GM12878 (cell line): ENCODE measurements around the gene DCST1. TPM values are rescaled to one million over a fixed set of nuclear protein-coding genes. Genes with fewer than 3 reads are reported as not detected.
A peak's percentile ranks its signal among the peaks of the same experiment; 100 is the strongest.

Experiments used
- ATAC-seq: fragments of 200-7000 bp; cut with Tn5 transposase; 3 replicates; pipeline ENCODE4 v1.9.1; 2020; ENCODE audit warnings: mild to moderate bottlenecking, moderate library complexity
- BruUV-seq: library from RNA; stranded (reverse); fragments of 400-500 nt; replicated peaks from 2 replicates; lab custom pipeline; 2021; lab: Mats Ljungman, UMichigan
- CTCF ChIA-PET: fragments of 300-600 bp; sonication (Branson Sonifier 250); formaldehyde crosslinking; extraction: SDS; loops from one replicate; lab custom pipeline; 2021; ENCODE audit warnings: inconsistent platforms; lab: Yijun Ruan, JAX
- POLR2A ChIA-PET: fragments of 350-600 bp; formaldehyde crosslinking; extraction: SDS; loops from one replicate; lab custom pipeline; 2021; ENCODE audit warnings: inconsistent platforms; lab: Charles Lee
- RAD21 ChIA-PET: fragments of 300-600 bp; sonication (Branson Sonifier 250); formaldehyde crosslinking; loops from one replicate; lab custom pipeline; 2023; ENCODE audit warnings: antibody characterized with exemption; ENCODE audit not compliant: unreplicated experiment; lab: Charles Lee
- SMC1A ChIA-PET: fragments of 300-600 bp; sonication (Branson Sonifier 250); formaldehyde crosslinking; loops from one replicate; lab custom pipeline; 2023; ENCODE audit not compliant: unreplicated experiment, uncharacterized antibody; lab: Charles Lee
- DNase-seq: peaks from one replicate; pipeline ENCODE4 v3.0.0-alpha.2; 2011; ENCODE audit warnings: low read depth, low spot score
- FAIRE-seq: peaks from 3 replicates; lab custom pipeline; 2011; peaks lifted over from hg19 to GRCh38; lab: Jason Lieb, UNC
- H2AFZ ChIP-seq: 2 replicates; pipeline ENCODE4 v1.6.0; 2011; ENCODE audit warnings: low read depth, low read length, control low read depth; ENCODE audit not compliant: control insufficient read depth
- H3K27ac ChIP-seq: 2 replicates; pipeline ENCODE4 v1.5.1; 2011; ENCODE audit warnings: control low read depth; ENCODE audit not compliant: control insufficient read depth, insufficient read depth
- H3K27me3 ChIP-seq, 2 experiments: replicated peaks in 1 of 2; 2 replicates each; pipeline versions ENCODE4 v1.6.0 to v1.6.1; 2011; ENCODE audit warnings: low read length in 1 of 2; ENCODE audit not compliant: control insufficient read depth in 2 of 2, insufficient read depth in 2 of 2
- H3K36me3 ChIP-seq, 2 experiments: 2 replicates each; pipeline ENCODE4 v1.5.1; 2011; ENCODE audit warnings: low read length in 1 of 2; ENCODE audit not compliant: control insufficient read depth in 2 of 2, insufficient read depth in 2 of 2
- H3K4me1 ChIP-seq: 2 replicates; pipeline ENCODE4 v1.6.1; 2011; ENCODE audit warnings: mild to moderate bottlenecking, low read length, moderate library complexity, mixed read lengths; ENCODE audit not compliant: control insufficient read depth, insufficient read depth
- H3K4me2 ChIP-seq: 2 replicates; pipeline ENCODE4 v1.6.0; 2011; ENCODE audit warnings: control low read depth; ENCODE audit not compliant: control insufficient read depth, insufficient read depth
- H3K4me3 ChIP-seq: fragments of 200-600 bp; sonication (generic); 2 replicates; pipeline ENCODE4 v1.5.1; 2016
- H3K79me2 ChIP-seq: 2 replicates; pipeline ENCODE4 v1.6.0; 2011; ENCODE audit warnings: low read length; ENCODE audit not compliant: control insufficient read depth, insufficient read depth
- H3K9ac ChIP-seq: 2 replicates; pipeline ENCODE4 v1.8.0; 2011; ENCODE audit warnings: low read length, control low read depth, mixed read lengths; ENCODE audit not compliant: control insufficient read depth, insufficient read depth
- H3K9me3 ChIP-seq: replicated peaks from 3 replicates; pipeline ENCODE4 v1.5.1; 2011; ENCODE audit warnings: mild to moderate bottlenecking, low read length; ENCODE audit not compliant: control insufficient read depth, insufficient read depth
- H4K20me1 ChIP-seq: 2 replicates; pipeline ENCODE4 v1.6.0; 2011; ENCODE audit not compliant: control insufficient read depth, insufficient read depth
- ATF2 ChIP-seq: IDR thresholded peaks from 2 replicates; pipeline ENCODE4 v1.6.1; 2012; ENCODE audit warnings: low read length, inconsistent platforms
- BHLHE40 ChIP-seq, 2 experiments: fragments of 450-650 bp in 1 of 2; IDR thresholded peaks; 2 replicates each; pipeline ENCODE4 v1.6.1; 2011 to 2017; ENCODE audit warnings: low read depth in 2 of 2, borderline replicate concordance in 1 of 2, improper control_type of control experiment in 1 of 2, low read length in 1 of 2, mild to moderate bottlenecking in 1 of 2
- CTCF ChIP-seq, 3 experiments: IDR thresholded peaks in 2 of 3; conservative IDR thresholded peaks in 1 of 3; 2 replicates each; pipeline ENCODE4 v1.5.1; 2011; ENCODE audit warnings: low read depth in 3 of 3, low read length in 3 of 3, mild to moderate bottlenecking in 3 of 3, control low read depth in 2 of 3, moderate library complexity in 2 of 3, inconsistent platforms in 1 of 3, mixed read lengths in 1 of 3; ENCODE audit not compliant: control insufficient read depth in 2 of 3, insufficient read depth in 1 of 3; ENCODE audit errors: extremely low read depth in 1 of 3
- HDGF ChIP-seq: fragments of 450-650 bp; IDR thresholded peaks from 2 replicates; pipeline ENCODE4 v1.6.1; 2016; ENCODE audit warnings: antibody characterized with exemption
- KDM1A ChIP-seq: fragments of 200-600 bp; sonication (generic); IDR thresholded peaks from 2 replicates; pipeline ENCODE4 v1.6.1; 2016; ENCODE audit warnings: borderline replicate concordance
- MEF2B ChIP-seq: fragments of 450-650 bp; IDR thresholded peaks from 2 replicates; pipeline ENCODE4 v1.6.1; 2018; ENCODE audit warnings: mild to moderate bottlenecking, moderate library complexity; ENCODE audit not compliant: partially characterized antibody, poor library complexity, severe bottlenecking
- MXI1 ChIP-seq: fragments of 150-350 bp; IDR thresholded peaks from 2 replicates; pipeline ENCODE4 v1.6.1; 2011; ENCODE audit warnings: low read depth, mild to moderate bottlenecking, inconsistent platforms, low read length, improper control_type of control experiment
- NFXL1 ChIP-seq: fragments of 450-650 bp; IDR thresholded peaks from 2 replicates; pipeline ENCODE4 v1.6.1; 2017; ENCODE audit warnings: antibody characterized with exemption, mild to moderate bottlenecking, borderline replicate concordance
- RAD21 ChIP-seq: IDR thresholded peaks from 2 replicates; pipeline ENCODE4 v1.6.1; 2011; ENCODE audit warnings: mild to moderate bottlenecking, low read depth, low read length, moderate library complexity; ENCODE audit not compliant: insufficient read depth
- RELA ChIP-seq: fragments of 450-650 bp; IDR thresholded peaks from 2 replicates; pipeline ENCODE4 v1.8.0; 2014; ENCODE audit warnings: borderline replicate concordance; ENCODE audit not compliant: partially characterized antibody
- RFX5 ChIP-seq: IDR thresholded peaks from 2 replicates; pipeline ENCODE4 v1.6.1; 2011; ENCODE audit warnings: low read depth, low read length, improper control_type of control experiment
- RUNX3 ChIP-seq: IDR thresholded peaks from 2 replicates; pipeline ENCODE4 v1.6.1; 2012; ENCODE audit warnings: low read length, inconsistent platforms
- SMC3 ChIP-seq: IDR thresholded peaks from 2 replicates; pipeline ENCODE4 v1.6.1; 2011; ENCODE audit warnings: low read length, improper control_type of control experiment, borderline replicate concordance
- SP1 ChIP-seq: IDR thresholded peaks from one replicate; pipeline ENCODE4 v1.6.1; 2011; ENCODE audit warnings: low read depth, low read length
- STAT3 ChIP-seq: IDR thresholded peaks from 2 replicates; pipeline ENCODE4 v1.6.1; 2011; ENCODE audit warnings: low read depth, low read length, improper control_type of control experiment
- TCF3 ChIP-seq: IDR thresholded peaks from 2 replicates; pipeline ENCODE4 v1.6.1; 2012; ENCODE audit warnings: low read depth, mild to moderate bottlenecking, low read length, borderline replicate concordance; ENCODE audit not compliant: insufficient read depth
- YY1 ChIP-seq: IDR thresholded peaks from 2 replicates; pipeline ENCODE4 v1.6.1; 2011; ENCODE audit warnings: low read depth, mild to moderate bottlenecking, low read length
- WGBS: methylation state at CpG from one replicate; pipeline ENCODE4 v1.1.6; 2016; ENCODE audit warnings: low lambda C conversion rate; ENCODE audit not compliant: insufficient replicate concordance, insufficient coverage; ENCODE audit errors: missing lambda C conversion rate; 5-methylcytosine and 5-hydroxymethylcytosine counted together
- in situ Hi-C: fragments of 300-500 bp; cut with MboI; formaldehyde crosslinking; loops from 9 replicates; pipeline ENCODE4 v1.14.3; 2018; ENCODE audit warnings: mixed read lengths
- intact Hi-C: fragments of 100-400 bp; cut with micrococcal nuclease; formaldehyde crosslinking; loops from one replicate; pipeline ENCODE4 v1.14.2; 2022; ENCODE audit not compliant: unreplicated experiment
- polyA plus RNA-seq, 11 experiments: library from polyadenylated mRNA; depleted of rRNA in 4 of 11; unstranded in 6 of 11; stranded (reverse) in 5 of 11; fragments of >200 nt; fragmentation: Nextera tagmentation in 4 of 11; fragmentation: Illumina TruSeq in 1 of 11; extraction: Ambion mirVana in 4 of 11; extraction: Trizol in 1 of 11; gene quantifications; 1 replicate in 1 of 11; 2 replicates in 10 of 11; pipeline versions ENCODE4 v1.2.1 to v1.2.3, GENCODE V29; 2011 to 2016; ENCODE audit warnings: inconsistent platforms in 2 of 11, missing spikeins in 2 of 11, low read depth in 1 of 11
- total RNA-seq, 4 experiments: library from RNA; depleted of rRNA in 3 of 4; stranded (reverse); fragments of >200 nt in 3 of 4; fragmentation: Illumina TruSeq in 1 of 4; extraction: Trizol in 1 of 4; gene quantifications; 2 replicates each; pipeline versions ENCODE4 v1.2.1 to v1.2.3, GENCODE V29; 2013 to 2021

Gene DCST1
- total and polyA plus RNA-seq, 10 of the 15 experiments (the other 5 are each of a cell fraction or from before 2014, with no cell fraction given), result not detected

- TF ChIP-seq ATF2, result no peak
Measured at GRCh38 chr1:155085504-155086127, 52.0 kb downstream of the DCST1 start (continued).

GRCh38 chr1:155086128-155086741 is 52.6 kb downstream of the DCST1 start:
- intact Hi-C loops, result loop anchor here (10.0 kb wide), 1 partner anchor 601 kb away; no protein-coding TSS in a partner anchor

More at GRCh38 chr1:155086128-155086741, 52.6 kb downstream of the DCST1 start:
- 5% methylated on average over 21 of the region's 24 CpGs for WGBS
- no peaks in the 10 kb centered on the region for H3K79me2 ChIP-seq
- in situ Hi-C loops, result no loop called here
- no peak overlapping the region for H3K4me3 ChIP-seq
- peaks cover 12 to 14% of the 10 kb centered on the region in 2 experiments for H3K27me3 ChIP-seq
- FAIRE-seq (peak; percentile 68), DNase-seq (no peak), ATAC-seq (peak; percentile 61)
- ChIA-PET RAD21 (interaction anchor here (0.6 to 3.0 kb wide), 7 partner anchors 22 to 791 kb away, joined by 3 to 63 read pairs (median 16); partner anchors contain the start of genes ADAM15, EFNA4 and KRTCAP2), CTCF (interaction anchor here (0.6 to 5.5 kb wide), 23 partner anchors 9 to 605 kb away, joined by 3 to 195 read pairs (median 5); partner anchors contain the start of genes ADAM15, EFNA4, KRTCAP2 and SHC1), SMC1A (interaction anchor here (0.8 to 2.9 kb wide), 6 partner anchors 21 to 86 kb away, joined by 3 to 17 read pairs (median 4); no protein-coding TSS in a partner anchor), POLR2A (interaction anchor here (1.3 to 2.0 kb wide), 4 partner anchors 22 to 86 kb away, joined by 4 to 12 read pairs (median 8); partner anchors contain the start of genes EFNA4, KRTCAP2 and SLC50A1)
- peaks cover 24% of the 10 kb centered on the region for H3K4me1 ChIP-seq
- TF ChIP-seq SP1, result peak; percentile 29
- peak; percentile 27 for TF ChIP-seq RELA
- TF ChIP-seq TCF3, result no peak
- TF ChIP-seq KDM1A, result no peak
- TF ChIP-seq YY1, result peak; percentile 56; the same call in 1 of the 2 replicates
- TF ChIP-seq RAD21, result 0 out of 2 replicates have a peak, but pooled peaks have one; percentile 12
- peak; percentile 31 for TF ChIP-seq SMC3
- TF ChIP-seq MEF2B, result peak; percentile 52
- peak; percentile 80 for TF ChIP-seq RUNX3
- 0 out of 2 replicates have a peak, but pooled peaks have one; percentile 60 for TF ChIP-seq HDGF
- peak; percentile 92 to 99 (median 98) for TF ChIP-seq CTCF (IDR thresholded peaks at IDR 0.05 in 2 of 3, conservative IDR thresholded peaks at IDR 0.05 in 1 of 3; ENCODE audit: control insufficient read depth in 2 of 3, extremely low read depth in 1 of 3, insufficient read depth in 1 of 3, low read depth in 3 of 3, low read length in 3 of 3)
- peak; percentile 41 to 58; a peak in 2 of 4 replicates for TF ChIP-seq BHLHE40 (IDR thresholded peaks at IDR 0.05; ENCODE audit: borderline replicate concordance in 1 of 2, low read depth in 2 of 2, low read length in 1 of 2)
- TF ChIP-seq MXI1, result peak; percentile 44; the same call in 1 of the 2 replicates
- TF ChIP-seq RFX5, result no peak
- no peak for TF ChIP-seq STAT3
- TF ChIP-seq NFXL1, result no peak
- peak overlapping the region; percentile 79 for H3K4me2 ChIP-seq
- H4K20me1 ChIP-seq, result no peaks in the 10 kb centered on the region
- H3K27ac ChIP-seq, result no peak overlapping the region
- no TSS peak for BruUV-seq
- H3K36me3 ChIP-seq, result no peaks in the 10 kb centered on the region
- no peaks in the 10 kb centered on the region for H3K9me3 ChIP-seq
- H2AFZ ChIP-seq, result peak overlapping the region; percentile 48
- no peak overlapping the region for H3K9ac ChIP-seq
